GM12891 (cell line): ENCODE measurements around the gene UBALD2.
"Not testable (repeated sequence)": the region's sequence is repeated elsewhere in the genome, so short reads cannot be mapped to it uniquely, and the experiment has no call there.

ENCODE experiments used
- DNase-seq: peaks from one replicate; pipeline ENCODE4 v3.0.0; 2011; ENCODE audit warnings: low spot score; ENCODE audit not compliant: insufficient read length
- FAIRE-seq: peaks from 2 replicates; lab custom pipeline; 2011; peaks lifted over from hg19 to GRCh38; lab: Jason Lieb, UNC
- PAX5 ChIP-seq: IDR thresholded peaks from 2 replicates; pipeline ENCODE4 v1.6.1; 2011; ENCODE audit warnings: low read length, moderate library complexity, mild to moderate bottlenecking; ENCODE audit not compliant: insufficient read depth, severe bottlenecking
- POLR2A ChIP-seq: IDR thresholded peaks from 2 replicates; pipeline ENCODE4 v1.6.1; 2011; ENCODE audit warnings: low read depth, low read length, control low read depth
- POLR2AphosphoS5 ChIP-seq: IDR thresholded peaks from 2 replicates; pipeline ENCODE4 v1.6.1; 2011; ENCODE audit warnings: low read depth, low read length, control low read depth
- POU2F2 ChIP-seq: IDR thresholded peaks from 2 replicates; pipeline ENCODE4 v1.6.1; 2011; ENCODE audit warnings: low read depth, mild to moderate bottlenecking, control low read depth, low read length, moderate library complexity
- SPI1 ChIP-seq: IDR thresholded peaks from 2 replicates; pipeline ENCODE4 v1.6.1; 2011; ENCODE audit warnings: low read depth, low read length, control low read depth
- TAF1 ChIP-seq: IDR thresholded peaks from 2 replicates; pipeline ENCODE4 v1.6.1; 2011; ENCODE audit warnings: low read depth, low read length, control low read depth

UBALD2 gene

DNA sequence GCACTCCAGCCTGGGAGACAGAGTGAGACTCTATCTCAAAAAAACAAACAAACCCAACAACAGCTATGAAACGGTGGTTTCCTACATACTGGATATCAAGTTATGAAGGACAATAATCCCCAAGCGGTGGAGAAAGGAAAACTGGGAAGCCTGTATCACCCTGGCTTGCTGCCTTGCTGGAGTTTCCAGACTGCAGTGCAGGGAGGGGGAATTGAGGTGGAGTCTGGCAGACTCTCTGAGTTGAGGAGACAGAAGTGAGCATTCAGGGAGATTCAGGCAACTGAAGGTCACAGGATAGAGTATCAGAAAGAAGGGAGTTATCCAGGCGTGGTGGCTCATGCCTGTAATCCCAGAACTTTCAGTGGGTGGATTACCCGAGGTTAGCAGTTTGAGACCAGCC lies 31.0 kb downstream of the UBALD2 start:
- DNase-seq: no peak
- FAIRE-seq: no peak
- TF ChIP-seq POU2F2 (no peak), PAX5 (no peak), POLR2A (no peak), POLR2AphosphoS5 (no peak), SPI1 (no peak), TAF1 (no peak)

DNA sequence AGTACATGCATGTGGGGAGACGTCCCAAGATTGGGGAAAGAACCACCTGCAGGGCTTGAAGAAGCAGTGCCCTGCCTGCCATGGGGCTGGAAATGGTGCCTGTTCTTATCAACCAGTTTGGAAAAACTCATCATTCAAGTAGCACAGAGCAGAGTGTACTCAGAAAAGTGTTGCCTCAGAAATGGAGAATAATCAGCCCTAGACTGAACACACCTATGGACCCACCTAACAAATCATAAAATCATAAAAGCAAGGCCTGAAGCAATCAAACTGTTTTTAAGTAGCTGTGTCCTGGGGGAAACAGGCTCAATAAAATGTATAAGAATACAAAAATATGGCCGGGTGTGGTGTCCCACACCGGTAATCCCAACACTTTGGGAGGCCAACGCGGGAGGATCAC lies 31.7 kb downstream of the UBALD2 start:
- no peak for DNase-seq
- TF ChIP-seq POLR2A: no peak
- no peak for TF ChIP-seq POLR2AphosphoS5
- no peak for TF ChIP-seq TAF1
- TF ChIP-seq SPI1: no peak
- no peak for TF ChIP-seq PAX5
- TF ChIP-seq POU2F2: no peak
- no peak for FAIRE-seq

DNA sequence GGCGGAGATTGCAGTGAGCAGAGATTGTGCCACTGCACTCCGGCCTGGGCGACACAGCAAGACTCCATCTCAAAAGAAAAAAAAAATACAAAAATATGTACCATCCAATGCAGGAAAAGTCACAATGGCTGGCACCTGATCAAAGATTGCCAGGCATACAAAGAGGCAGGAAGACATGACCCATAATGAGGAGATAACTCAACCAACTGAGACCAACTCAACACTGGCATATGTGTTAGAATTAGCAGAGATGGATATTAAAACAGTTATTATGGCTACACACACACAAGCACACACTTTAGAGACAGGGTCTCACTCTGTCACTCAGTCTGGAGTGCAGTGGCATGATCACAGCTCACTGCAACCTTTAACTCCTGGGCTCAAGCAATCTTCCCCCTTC lies 32.3 kb downstream of the UBALD2 start:
- DNase-seq (no peak), FAIRE-seq (no peak)
- TF ChIP-seq TAF1 (no peak), POLR2A (no peak), POU2F2 (no peak), PAX5 (no peak), POLR2AphosphoS5 (no peak), SPI1 (no peak)

DNA sequence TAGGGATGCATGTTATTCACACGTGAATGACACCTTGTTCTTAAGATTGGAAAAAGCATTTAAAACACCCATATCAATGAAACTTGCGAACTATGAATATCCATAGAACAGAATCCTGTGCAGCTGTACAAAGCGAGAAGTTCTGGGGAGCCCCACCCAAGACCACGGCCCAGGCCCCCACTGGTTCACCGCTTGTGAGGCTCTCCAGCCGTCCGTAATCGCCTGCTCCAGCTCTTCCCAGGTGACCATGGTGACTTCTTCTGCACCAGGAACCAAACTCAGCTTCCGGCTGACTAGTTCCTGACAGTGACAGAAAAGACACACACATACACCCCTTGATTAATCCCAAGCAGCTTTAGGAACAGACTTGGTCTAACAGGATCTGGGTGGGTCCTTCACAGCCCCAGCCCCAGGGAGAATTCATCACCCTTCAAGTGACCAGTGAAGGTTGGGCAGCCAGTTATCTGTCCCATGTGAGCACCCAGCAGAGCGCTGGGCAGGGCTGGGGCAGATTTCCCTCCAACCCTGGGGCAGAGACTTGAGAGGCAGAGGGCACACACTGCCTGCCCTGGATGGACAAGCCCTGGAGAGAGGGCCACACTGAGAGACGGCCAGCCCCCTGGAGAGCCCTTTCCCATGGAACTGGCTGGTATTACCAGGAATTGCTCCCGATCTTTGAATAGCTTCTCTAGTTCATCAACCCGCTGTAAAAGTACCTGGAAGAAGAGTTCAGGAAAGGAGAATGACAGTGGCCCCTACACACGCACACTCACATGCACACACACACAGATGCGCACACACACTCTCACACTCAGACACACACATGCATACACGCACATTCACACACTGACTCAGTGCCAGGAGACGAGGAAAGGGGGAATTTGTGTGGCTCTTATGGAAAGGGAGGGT lies 39.3 kb downstream of the UBALD2 start:
- FAIRE-seq: no peak
- TF ChIP-seq POLR2AphosphoS5: no peak
- TF ChIP-seq SPI1: no peak
- no peak for TF ChIP-seq PAX5
- DNase-seq: no peak

DNA sequence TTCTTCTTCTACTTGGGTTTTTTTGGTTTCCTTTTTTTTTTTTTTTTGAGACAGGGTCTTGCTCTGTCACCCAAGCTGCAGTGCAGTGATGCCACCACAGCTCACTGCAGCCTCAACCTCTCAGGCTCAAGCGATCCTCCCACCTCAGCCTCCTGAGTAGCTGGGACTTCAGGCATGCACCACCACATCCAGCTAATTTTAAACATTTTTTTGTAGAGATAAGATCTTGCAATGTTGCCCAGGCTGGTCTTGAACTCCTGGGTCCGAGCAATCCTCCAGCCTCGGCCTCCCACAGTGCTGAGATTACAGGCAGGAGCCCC lies 39.9 kb downstream of the UBALD2 start:
- DNase-seq, FAIRE-seq: not testable (repeated sequence)

DNA sequence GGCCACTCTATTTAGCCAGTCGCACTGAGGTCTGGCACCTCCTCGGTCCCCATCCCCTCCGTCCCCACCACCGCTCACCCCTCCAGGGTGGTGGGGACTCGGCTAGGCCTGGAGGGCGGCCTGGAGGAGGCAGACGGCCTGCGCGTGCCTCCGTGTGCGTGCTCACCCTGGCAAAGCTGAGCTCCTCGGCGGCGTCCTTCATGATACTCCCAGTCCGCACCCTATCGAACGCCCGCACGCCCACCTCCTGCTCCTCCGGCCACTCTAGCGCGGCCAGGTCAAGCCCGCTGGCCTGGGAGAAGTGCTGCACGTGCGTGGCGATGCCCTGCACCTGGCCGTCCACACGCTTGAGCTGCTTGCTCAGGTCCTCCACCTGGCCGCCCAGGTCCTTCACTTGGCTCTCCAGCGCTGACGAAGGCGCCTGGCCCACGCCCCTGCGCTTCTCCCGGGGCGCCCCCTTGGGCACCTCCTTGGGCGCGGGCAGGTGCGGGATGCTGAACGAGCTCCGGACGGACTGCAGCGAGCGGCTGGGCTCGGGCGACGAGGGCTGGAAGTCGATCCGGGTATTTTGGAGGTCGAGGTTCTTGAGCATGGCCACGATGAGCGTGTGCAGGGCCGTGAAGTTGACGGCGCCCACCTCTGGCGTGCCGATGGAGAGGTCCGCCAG lies 42.3 kb downstream of the UBALD2 start:
- DNase-seq (no peak), FAIRE-seq (no peak)
- TF ChIP-seq PAX5: no peak
- TF ChIP-seq SPI1: no peak
- TF ChIP-seq POU2F2: no peak
- TF ChIP-seq POLR2A: no peak
- TF ChIP-seq TAF1: no peak
- no peak for TF ChIP-seq POLR2AphosphoS5

DNA sequence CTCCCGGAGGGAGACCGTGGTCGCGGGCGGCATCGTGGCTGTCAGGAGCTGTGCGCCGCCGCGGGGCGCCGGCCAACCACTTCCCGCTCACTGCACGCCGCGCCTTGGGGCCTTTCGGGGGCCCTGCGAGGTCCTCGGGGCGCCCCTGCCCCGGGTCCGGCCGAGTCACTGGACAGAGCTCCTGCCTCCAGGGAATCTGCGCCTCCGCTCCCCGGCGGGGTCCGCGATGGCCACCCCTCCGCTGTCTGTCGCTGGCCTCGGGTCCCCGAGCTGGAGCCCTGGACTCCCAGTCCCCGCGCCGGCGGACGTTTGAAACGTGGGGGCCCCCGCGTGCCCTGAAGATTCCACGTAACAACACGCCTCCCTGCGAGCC lies 42.8 kb downstream of the UBALD2 start, which contains the start of gene QRICH2:
Gene QRICH2 (minus strand): TSS at position 311 of the 373 bp plus-strand sequence. CDS start 278 bp downstream, at position 33.
- no peak for FAIRE-seq
- DNase-seq: no peak
- TF ChIP-seq PAX5 (no peak), TAF1 (no peak), POU2F2 (no peak), SPI1 (no peak), POLR2A (no peak), POLR2AphosphoS5 (no peak)

DNA sequence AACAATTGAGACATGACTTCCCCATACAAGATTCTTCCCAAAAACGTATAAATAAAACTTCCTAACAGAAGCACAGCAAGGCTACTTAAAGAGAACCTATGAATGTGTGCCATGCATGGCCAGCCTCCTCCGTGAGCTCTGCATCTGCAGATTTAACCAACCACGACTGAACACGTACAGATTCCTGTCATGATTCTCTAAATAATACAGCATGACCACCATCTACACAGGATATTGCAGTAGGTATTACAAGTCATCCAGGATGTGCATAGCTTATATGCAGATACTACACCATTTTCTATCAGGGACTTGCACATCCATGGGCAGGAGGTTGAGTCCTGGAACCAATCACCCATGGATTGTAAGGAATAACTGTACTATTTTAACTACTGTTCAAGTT lies 44.3 kb downstream of the UBALD2 start:
- TF ChIP-seq POU2F2 (no peak), PAX5 (no peak), POLR2A (no peak), POLR2AphosphoS5 (no peak), TAF1 (no peak), SPI1 (no peak)
- FAIRE-seq: no peak
- no peak for DNase-seq

DNA sequence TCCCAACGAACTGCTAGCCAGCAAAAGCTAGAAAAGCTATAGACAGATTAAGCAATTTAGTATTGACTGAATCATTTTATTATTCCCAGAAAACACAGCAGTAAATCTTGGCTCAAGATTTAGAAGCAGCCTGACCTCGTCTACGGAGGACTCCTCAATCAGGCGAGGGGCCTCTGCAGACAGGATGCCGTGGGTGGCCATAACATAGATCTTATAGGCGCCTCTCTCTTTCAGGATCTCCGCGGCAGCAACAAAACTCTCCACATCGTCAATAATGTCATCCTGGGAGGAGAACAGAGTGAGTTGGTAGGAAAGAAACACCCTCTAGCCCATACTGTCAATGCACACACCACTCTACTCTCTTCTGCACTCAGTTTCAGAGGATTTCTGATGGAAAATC lies 47.6 kb downstream of the UBALD2 start:
- TF ChIP-seq PAX5 (no peak), POLR2A (no peak), POLR2AphosphoS5 (no peak), SPI1 (no peak), TAF1 (no peak), POU2F2 (no peak)
- FAIRE-seq (no peak), DNase-seq (no peak)
